Measurements from ENCODE around the gene MYO1D. TPM values are rescaled to one million over a fixed set of nuclear protein-coding genes. Genes with fewer than 3 reads are reported as not detected.

The MYO1D gene
- total and polyA plus RNA-seq, 2 of the 13 experiments (the other 11 are each of a cell fraction or from before 2014, with no cell fraction given) = 13.2 to 17.3 TPM

- TF ChIP-seq SP2 (CRISPR knock-in tag; IDR thresholded peaks at IDR 0.05) (no peak), KAT8 (CRISPR knock-in tag; IDR thresholded peaks at IDR 0.05) (peak; percentile 56; the same call in 1 of the 2 replicates), ZNF710 (CRISPR knock-in tag; IDR thresholded peaks at IDR 0.05; ENCODE audit: borderline replicate concordance) (peak; percentile 78; the same call in 1 of the 2 replicates), EHMT2 (IDR thresholded peaks at IDR 0.05; ENCODE audit: borderline replicate concordance, low read depth, low read length) (no peak; the same call in 1 of the 2 replicates), IKZF5 (CRISPR knock-in tag; IDR thresholded peaks at IDR 0.05) (peak; percentile 66), PLRG1 (conservative IDR thresholded peaks at IDR 0.05) (no peak), NR2C2 (CRISPR knock-in tag; IDR thresholded peaks at IDR 0.05; ENCODE audit: borderline replicate concordance) (no peak), SRSF4 (IDR thresholded peaks at IDR 0.05; ENCODE audit: low read depth, low read length, poor library complexity, severe bottlenecking) (no peak), THAP8 (CRISPR knock-in tag; IDR thresholded peaks at IDR 0.05; ENCODE audit: borderline replicate concordance) (no peak), ERF (CRISPR knock-in tag; IDR thresholded peaks at IDR 0.05) (peak; percentile 63; the same call in 1 of the 2 replicates), STAG1 (CRISPR knock-in tag; IDR thresholded peaks at IDR 0.05) (no peak; the same call in 1 of the 2 replicates), HNF4A (CRISPR knock-in tag; IDR thresholded peaks at IDR 0.05) (peak; percentile 90), ZSCAN9 (CRISPR knock-in tag; IDR thresholded peaks at IDR 0.05; ENCODE audit: borderline replicate concordance) (peak; percentile 65; the same call in 1 of the 2 replicates), SPEN (CRISPR knock-in tag; IDR thresholded peaks at IDR 0.05; ENCODE audit: low read depth) (peak; percentile 64)
- TF ChIP-seq, protein P1, sequence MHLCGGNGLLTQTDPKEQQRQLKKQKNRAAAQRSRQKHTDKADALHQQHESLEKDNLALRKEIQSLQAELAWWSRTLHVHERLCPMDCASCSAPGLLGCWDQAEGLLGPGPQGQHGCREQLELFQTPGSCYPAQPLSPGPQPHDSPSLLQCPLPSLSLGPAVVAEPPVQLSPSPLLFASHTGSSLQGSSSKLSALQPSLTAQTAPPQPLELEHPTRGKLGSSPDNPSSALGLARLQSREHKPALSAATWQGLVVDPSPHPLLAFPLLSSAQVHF (CRISPR knock-in tag; IDR thresholded peaks at IDR 0.05) = no peak
- TF ChIP-seq, protein P2, sequence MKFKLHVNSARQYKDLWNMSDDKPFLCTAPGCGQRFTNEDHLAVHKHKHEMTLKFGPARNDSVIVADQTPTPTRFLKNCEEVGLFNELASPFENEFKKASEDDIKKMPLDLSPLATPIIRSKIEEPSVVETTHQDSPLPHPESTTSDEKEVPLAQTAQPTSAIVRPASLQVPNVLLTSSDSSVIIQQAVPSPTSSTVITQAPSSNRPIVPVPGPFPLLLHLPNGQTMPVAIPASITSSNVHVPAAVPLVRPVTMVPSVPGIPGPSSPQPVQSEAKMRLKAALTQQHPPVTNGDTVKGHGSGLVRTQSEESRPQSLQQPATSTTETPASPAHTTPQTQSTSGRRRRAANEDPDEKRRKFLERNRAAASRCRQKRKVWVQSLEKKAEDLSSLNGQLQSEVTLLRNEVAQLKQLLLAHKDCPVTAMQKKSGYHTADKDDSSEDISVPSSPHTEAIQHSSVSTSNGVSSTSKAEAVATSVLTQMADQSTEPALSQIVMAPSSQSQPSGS (CRISPR knock-in tag; IDR thresholded peaks at IDR 0.05) = 0 out of 2 replicates have a peak, but pooled peaks have one; percentile 39
- TF ChIP-seq, protein P3, sequence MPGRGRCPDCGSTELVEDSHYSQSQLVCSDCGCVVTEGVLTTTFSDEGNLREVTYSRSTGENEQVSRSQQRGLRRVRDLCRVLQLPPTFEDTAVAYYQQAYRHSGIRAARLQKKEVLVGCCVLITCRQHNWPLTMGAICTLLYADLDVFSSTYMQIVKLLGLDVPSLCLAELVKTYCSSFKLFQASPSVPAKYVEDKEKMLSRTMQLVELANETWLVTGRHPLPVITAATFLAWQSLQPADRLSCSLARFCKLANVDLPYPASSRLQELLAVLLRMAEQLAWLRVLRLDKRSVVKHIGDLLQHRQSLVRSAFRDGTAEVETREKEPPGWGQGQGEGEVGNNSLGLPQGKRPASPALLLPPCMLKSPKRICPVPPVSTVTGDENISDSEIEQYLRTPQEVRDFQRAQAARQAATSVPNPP (CRISPR knock-in tag; IDR thresholded peaks at IDR 0.05) = no peak
Measured at GRCh38 chr17:32794533-32795246, 82.2 kb downstream of the MYO1D start (continued).

All from HepG2 (cell line).